ENCODE data around the gene SH3PXD2A.

Gene SH3PXD2A

DNA sequence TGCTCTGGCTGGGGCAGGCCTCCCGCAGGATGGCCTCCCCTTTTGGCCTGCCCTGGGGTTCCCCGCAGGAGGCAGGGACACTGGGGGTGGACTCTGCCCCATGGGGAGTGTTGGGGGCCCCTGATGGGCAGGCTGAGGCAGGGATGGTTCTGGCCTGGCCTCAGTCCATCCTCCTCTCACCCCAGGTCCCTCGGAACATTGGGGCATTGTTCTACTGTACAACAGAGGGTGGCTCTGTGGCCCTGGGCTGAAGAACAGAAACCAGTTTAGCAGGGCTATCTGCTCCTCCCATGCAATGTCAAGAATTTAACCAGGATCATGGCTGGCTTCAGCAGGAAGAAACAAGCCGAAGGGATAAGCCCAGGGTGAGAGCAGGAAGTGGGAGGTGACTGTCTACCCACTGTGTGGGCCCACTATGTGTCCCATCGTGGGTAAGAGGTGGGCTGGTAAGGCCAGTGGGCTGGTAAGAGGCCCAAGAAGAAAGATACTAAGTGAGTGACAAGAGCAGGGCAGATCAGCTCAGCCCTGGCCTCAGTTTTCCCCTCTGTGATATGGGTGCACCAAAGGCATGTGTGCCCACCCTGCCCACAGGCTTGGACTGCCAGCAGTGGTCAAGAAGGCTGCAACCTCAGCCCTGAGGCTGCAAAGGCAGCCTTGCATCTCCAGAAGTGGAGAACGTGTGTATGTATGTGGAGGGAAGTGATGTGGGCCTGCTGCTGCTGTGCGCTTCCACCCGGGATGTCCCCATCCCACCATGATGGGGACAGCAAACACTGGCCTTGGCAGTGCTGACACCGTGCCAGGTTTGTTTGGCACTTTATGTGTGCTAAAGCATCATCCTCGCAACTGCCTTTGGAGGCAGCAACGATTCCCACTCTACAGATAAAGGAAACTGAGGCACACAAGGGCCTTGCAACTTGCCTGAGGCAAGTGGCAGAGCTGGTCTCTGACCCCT lies 138.9 kb downstream of the SH3PXD2A start:
- in situ Hi-C loops (cut with MboI; ENCODE audit: low sequenced_read_pairs), result loop anchor here (10.0 kb wide), 1 partner anchor 148 kb away; no protein-coding TSS in a partner anchor

DNA sequence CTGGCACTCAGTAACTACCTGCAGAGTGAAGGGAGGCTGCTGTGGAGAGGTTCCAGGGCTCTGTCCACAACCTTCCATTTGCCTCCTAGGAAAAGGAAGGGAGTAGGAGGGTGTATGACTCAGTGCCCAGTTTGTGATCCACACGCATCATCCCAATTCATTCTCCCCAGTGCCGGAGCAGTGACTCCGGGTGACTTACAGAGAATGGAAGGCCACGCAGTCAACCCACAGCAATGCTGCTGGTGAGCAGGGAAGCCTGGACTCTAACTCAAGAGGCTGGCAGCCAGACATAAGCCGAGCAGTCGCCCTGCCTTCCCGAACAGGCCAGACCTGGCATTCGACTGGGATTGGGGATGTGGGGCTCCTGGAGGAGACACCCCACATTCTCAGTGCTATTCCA lies 139.9 kb downstream of the SH3PXD2A start:
- in situ Hi-C loops (cut with MboI; ENCODE audit: low sequenced_read_pairs), result loop anchor here (10.0 kb wide), 1 partner anchor 149 kb away; no protein-coding TSS in a partner anchor

DNA sequence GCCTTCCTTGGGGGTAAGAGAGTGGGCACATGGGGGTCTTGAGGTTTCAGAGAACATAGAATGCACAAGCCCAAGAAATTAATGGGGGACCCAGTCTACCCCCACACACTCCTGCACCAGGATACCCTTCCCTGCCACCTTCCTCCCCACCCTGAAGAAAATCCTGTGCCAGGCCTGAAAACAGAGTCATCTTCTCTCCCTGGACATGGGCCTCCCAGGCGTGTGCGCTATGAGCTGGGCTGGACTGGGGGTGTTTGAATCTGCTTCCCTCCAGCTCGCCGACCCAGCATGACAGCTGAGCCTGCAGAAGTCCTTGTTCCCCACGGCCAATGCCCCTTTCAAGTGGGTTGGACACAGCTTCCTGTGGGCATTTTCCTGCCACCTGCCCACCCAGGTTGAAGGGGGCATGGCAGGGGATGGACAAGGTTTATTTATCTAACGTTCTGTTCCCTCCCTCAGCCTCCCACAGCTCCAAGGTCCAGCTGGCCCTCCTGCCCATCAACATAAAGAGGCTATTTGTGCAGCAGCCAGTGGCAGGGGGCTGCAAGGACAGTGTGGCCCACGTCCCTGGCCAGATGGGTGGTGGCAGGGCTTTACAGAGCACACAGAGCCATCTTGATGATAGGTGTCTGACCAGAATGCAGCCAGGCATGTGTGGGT lies 141.0 kb downstream of the SH3PXD2A start:
- in situ Hi-C loops (cut with MboI; ENCODE audit: low sequenced_read_pairs), result loop anchor here (10.0 kb wide), 1 partner anchor 150 kb away; no protein-coding TSS in a partner anchor

DNA sequence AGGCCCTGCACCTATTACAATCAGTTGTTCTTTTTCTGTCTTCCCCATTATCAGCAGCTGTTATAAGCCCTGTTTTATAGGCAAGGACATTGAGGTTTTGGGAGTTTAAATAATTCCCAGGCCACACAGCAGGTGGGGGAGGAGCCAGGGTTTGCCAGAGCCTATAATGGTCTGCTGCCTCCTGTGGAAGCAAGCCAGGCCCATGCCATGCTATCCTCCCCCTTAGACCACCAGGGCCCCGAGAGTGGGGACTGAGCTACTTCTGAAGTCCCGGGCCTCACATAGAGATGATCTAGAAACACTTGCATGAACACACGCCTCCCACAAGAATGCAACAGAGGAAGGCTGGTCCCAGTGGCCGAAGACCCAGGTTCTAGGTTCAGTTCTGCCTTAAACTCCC lies 141.7 kb downstream of the SH3PXD2A start:
- in situ Hi-C loops (cut with MboI; ENCODE audit: low sequenced_read_pairs), result loop anchor here (10.0 kb wide), 1 partner anchor 151 kb away; no protein-coding TSS in a partner anchor

DNA sequence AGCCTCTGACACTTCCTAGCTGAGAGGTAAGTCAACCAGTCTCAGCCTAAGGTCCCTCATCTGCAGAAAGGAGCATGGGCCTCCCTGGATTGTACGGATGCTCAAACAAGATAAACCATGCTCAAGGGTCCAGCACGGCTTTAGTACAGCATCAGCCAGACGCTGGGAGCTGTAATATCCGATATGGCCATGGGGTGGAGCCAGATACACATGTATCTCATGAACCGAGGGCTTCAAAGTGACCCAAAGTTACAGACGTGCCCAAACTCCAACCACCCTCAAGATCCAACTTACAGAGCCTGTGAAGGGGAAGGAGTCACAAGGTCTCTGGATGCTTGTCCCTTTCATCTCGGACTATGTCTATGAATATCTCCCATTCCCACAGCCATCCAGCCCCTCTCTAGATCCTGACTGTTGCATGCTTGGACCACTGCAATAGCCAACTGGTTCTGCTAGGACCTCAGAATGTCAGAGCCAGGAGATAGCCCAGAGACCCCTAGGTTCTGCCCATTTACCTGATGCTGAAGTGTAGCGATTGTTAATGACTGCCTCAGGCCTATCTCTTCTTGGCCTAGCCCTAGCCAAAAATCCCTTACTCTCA lies 142.4 kb downstream of the SH3PXD2A start:
- in situ Hi-C loops (cut with MboI; ENCODE audit: low sequenced_read_pairs), result loop anchor here (10.0 kb wide), 1 partner anchor 152 kb away; no protein-coding TSS in a partner anchor

DNA sequence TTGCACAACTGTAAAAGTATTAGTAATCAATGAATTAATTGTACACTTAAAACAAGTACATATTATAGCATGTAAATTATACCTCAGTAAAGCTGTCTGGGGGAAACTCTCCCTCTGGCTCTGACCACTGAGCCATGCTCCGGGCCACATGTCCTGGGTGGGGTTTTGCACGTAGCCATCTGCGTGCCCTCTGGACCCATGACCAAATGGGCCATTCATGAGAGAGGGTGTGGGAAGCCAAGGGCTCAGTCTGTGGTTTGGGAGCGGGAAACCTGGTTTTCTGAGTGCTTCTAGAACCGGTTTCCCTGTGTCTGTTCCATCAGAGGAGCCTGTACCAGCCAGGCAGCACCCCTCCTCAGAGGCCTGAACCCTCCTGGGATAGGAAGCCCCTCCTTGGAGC lies 143.2 kb downstream of the SH3PXD2A start:
- in situ Hi-C loops (cut with MboI; ENCODE audit: low sequenced_read_pairs), result loop anchor here (10.0 kb wide), 1 partner anchor 153 kb away; no protein-coding TSS in a partner anchor

DNA sequence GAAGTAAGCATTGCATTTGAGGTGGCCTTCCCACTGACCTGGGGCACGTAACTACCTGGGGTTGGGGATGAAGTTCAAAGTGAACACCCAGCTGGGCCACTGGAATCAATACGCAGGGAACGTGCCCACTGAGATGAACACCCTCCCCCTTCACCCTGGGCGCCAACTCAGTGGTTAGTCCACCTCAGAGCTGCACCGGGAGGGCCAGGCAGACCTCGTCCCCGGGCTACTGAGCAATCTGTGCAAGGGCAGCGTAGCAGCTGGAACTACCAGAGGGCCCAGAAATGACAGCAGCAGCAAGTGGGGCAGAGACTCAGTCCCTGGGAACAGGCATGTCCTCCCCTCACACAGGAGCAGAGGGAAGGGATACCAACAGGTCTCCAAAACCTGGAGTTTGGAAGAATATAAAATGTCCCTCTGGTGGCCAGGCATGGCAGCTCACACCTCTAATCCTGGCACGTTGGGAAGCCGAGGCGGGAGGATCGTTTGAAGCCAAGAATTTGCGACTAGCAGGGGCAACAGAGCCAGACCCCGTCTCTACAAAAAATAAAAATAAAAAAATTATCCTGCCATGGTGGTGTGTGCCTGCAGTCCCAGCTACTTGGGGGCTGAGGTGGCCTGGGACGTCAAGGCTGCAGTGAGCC lies 143.9 kb downstream of the SH3PXD2A start:
- in situ Hi-C loops (cut with MboI; ENCODE audit: low sequenced_read_pairs), result loop anchor here (10.0 kb wide), 1 partner anchor 153 kb away; no protein-coding TSS in a partner anchor

DNA sequence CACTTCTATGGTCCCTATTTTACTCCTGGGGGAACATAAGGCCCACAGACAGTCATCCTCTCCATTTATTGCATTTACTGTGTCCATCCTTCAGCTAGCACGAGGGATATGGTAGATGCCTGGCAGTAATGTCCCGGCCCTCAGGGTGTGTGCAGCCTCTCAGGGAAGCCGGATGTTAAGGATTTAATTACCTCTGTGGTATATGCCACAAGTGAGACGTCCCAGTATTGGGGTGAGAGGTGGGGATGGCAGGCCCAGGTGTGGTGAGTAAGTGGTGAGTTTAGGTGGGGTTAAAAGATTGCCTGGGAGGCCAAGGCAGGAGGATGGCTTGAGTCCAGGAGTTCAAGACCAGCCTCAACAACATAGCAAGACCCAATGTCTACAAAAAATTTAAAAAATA lies 144.9 kb downstream of the SH3PXD2A start:
- in situ Hi-C loops (cut with MboI; ENCODE audit: low sequenced_read_pairs), result loop anchor here (10.0 kb wide), 1 partner anchor 154 kb away; no protein-coding TSS in a partner anchor

DNA sequence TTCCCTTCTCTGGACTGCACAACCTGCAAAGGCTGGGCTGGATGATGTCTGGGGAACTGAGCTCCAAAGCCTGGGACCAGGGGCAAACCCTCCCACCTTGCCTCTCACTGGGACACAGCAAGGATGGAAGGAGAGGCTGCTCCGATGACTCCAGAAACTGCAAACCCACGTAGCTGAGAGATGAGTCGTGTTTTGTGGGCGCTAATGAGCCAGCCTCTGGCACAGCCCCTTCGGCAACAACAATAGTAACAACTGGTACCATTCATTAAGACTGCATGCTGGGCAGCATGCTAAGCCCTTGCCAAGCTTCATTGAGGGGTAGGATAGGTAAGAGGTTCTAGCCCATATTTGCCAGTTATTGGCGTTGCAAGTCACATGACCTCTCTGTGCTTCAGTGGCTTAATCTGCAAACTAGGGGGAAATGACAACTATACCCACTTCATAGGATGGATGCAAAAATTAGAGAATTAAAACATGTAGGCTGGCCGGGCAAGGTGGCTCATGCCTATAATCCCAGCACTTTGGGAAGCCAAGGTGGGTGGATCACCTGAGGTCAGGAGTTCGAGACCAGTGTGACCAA lies 145.9 kb downstream of the SH3PXD2A start:
- in situ Hi-C loops (cut with MboI; ENCODE audit: low sequenced_read_pairs), result no loop called here

DNA sequence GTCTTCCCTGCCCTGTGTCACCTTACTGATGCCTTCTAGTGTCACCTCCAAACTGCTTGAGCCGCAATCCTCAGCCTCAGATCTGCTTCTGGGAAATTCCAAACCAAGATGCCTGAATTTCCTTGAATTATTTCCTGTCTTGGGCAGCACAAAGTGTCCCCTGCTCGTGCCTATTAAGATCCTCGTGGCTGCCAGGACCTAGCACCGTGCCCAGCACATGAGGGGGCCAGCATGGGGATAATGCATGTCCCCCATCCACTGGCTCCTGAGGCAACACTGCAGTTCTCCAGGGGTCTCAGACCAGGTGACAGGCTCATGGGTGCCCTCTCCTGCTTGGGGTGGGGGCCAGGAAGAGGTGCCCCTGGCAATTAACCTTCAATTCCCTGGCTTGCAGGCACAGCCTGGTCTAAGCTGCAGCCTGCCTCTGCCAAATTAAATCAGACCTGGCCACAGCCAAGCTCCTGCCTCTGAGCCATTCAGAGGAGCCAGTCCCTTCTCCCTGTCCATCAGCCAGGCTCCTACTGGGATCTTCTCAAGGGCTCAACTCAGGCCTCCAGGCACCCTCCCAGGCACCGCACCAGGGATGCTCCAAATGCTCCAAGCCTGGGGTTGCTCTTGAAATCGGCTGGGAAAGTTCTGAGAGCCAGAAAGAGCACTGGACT lies 146.6 kb downstream of the SH3PXD2A start:
- in situ Hi-C loops (cut with MboI; ENCODE audit: low sequenced_read_pairs), result no loop called here

DNA sequence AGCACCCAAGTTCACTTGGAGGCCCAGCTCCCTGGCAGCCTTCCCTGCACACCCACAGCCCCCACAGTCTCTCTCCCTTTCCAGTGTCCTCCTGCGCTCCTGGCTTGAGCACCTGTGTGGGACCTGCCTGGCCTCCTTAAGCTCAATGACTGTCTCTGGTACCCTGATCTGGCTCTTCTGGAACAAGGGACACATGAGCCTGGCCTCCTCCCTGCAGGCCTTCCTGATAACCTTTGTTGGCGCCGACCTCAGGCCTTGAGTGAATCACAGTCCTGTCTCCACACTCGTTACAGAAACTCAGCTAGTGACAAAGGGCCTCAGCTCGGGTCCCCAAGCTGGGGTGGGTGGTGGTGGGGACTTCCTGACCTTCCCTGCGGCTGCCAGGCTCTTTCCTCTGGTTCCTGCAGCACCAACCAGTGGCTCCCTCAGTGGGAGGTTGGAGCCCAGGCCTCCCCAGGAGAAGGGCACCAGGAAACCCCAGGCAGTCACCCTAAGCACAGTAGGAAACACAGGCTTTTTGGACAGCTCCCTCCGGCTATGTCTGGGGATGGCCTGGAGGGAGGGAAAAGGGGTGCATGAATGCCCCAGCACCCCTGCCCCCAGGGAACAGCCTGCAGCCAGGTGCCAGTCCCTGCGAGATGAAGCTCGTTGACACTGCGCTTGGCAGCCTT lies 147.3 kb downstream of the SH3PXD2A start:
- in situ Hi-C loops (cut with MboI; ENCODE audit: low sequenced_read_pairs), result no loop called here

DNA sequence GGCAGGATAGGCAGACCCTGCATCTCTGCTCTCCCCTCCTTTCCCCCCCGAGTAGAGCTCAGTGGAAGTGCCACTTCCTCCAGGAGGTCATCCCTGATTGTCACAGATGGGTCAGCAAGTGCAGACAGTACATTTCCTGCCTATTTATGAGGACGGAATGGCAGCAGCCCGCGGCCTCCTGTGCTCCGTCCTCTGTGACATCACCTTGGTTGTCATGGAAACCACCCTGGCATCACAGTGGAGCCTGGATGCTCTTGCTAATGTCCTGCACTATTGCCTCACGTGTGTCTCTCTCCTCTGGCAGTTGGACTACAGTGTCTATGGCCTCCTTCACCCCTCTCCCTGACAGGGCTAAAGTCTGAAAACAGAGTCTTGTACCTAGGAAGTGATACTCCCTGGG lies 148.6 kb downstream of the SH3PXD2A start:
- in situ Hi-C loops (cut with MboI; ENCODE audit: low sequenced_read_pairs), result no loop called here

DNA sequence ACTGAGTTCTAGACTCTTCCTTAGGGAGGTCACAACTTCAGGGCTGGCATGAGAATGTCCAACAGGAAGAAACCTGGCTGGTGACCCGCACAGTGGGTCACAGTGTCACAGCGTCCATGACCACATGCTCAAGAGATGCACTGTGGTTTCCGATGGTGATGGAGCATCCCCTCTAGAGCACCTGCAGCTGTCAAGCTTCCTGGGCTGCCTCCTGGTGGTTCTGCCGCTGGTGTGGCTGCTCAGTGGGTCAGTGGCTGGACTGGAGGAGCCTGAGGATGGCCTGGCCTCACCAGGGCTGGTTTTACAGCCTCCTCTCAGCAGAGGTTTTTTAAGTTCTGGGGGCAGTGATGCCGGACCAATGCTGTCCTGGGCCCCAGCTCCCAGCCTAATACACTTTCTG lies 149.3 kb downstream of the SH3PXD2A start:
- in situ Hi-C loops (cut with MboI; ENCODE audit: low sequenced_read_pairs), result no loop called here

DNA sequence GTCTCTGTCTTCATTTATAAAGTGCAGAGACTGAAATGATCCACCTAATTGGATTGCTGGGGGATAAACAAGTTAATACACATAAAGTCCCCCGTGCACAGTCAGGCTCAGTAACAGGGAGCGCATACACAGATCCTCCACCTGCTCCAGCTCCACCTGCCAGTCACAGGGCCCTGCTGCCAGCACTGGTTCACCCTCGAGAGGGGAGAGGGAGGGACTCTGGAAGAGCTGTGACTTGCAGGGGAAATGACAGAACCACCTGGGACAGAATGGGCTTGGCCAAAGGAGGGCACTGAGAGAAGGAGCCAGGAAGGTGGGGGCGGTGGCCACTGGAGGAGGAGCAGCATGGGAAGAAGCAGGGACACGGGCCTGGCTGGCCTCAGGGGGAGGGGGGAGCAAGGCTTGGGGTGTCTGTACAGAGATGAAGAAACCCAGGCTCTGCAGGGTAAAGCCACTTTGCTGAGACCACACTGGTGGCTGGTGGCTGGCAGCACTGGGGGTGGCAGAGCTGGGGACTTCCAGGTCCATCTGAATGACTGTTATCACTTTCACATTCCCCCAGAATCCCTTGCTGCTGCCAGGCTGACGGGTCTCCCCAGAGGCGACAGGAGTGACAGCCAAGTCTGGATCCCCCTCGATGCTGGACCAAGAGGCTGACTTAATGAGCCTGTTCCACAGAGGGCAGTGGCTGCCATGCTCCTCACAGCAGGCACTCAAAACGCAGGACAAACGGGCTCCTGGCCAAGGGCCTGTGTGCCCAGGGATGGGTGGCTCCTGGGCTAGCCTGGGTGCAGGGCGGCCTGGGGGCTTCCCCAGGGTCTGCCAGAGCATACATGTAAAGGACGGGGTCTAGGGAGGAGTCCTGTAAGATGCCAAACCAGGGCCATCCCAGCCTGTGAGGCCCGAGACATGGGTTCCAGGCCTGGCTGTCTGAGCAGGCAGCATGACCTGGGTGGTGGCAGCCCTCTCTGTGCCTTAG lies 151.1 kb downstream of the SH3PXD2A start:
- in situ Hi-C loops (cut with MboI; ENCODE audit: low sequenced_read_pairs), result no loop called here

DNA sequence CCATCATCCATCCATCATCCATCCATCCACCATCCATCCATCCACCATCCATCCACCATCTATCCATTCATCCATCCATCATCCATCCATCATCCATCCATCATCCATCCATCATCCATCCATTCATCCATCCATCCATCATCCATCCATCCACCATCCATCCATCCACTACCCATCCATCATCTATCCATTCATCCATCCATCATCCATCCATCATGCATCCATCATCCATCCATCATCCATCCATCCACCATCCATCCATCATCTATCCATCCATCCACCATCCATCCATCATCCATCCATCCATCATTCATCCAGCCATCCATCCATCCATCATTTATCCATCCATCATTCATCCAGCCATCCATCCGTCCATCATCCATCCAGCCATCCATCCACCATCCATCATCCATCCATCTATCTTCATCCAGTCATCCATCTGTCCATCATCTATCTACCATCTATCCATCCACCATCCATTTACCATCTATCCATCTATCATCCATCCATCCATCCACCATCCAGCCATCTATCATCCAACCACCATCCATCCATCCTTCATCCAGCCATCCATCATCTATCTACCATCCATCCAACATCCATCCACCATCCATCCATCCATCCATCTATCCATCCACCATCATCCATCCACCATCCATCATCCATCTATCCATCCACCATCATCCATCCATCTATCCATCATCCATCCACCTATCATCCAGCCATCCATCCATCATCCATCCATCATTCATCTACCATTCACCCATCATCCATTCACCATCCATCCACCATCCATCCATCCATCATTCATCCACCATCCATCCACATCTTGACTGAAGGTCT lies 153.8 kb downstream of the SH3PXD2A start:
- in situ Hi-C loops (cut with MboI; ENCODE audit: low sequenced_read_pairs), result no loop called here

DNA sequence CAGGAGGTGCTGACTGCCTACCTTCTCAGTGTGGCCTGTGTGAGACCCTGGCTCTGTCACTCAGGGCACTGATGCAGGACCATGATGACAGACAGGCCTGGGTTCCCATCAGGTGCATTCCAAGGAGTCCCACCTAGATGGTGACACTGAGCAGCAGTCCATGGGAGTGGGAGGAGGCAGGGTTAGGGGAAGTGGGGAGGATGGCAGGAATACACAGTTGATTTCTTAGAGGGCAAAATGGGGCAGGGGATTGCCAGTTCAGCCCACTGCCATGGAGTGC lies 155.0 kb downstream of the SH3PXD2A start:
- in situ Hi-C loops (cut with MboI; ENCODE audit: low sequenced_read_pairs), result no loop called here
